Suprapubic skin (tissue), 3 donors: ENCODE data around the gene FGF3.

Experiments
- CTCF ChIP-seq, 2 donors: fragments of 200-600 bp in 1 of 2; fragments of 450-650 bp in 1 of 2; sonication (generic) in 1 of 2; IDR thresholded peaks; one replicate each; pipeline ENCODE4 v1.5.1; 2016 to 2019; ENCODE audit warnings: antibody characterized with exemption in 2 of 2, mild to moderate bottlenecking in 1 of 2, moderate library complexity in 1 of 2
- POLR2AphosphoS5 ChIP-seq, 3 donors: sonication (generic); formaldehyde crosslinking; IDR thresholded peaks; one replicate each; pipeline ENCODE4 v1.6.1; 2017; ENCODE audit warnings: antibody characterized with exemption in 3 of 3

- TF ChIP-seq CTCF (IDR thresholded peaks at IDR 0.05) (no peak), POLR2AphosphoS5 (IDR thresholded peaks at IDR 0.05) (no peak)
Observed at GRCh38 chr11:69863544-69864200, 44.5 kb upstream of the FGF3 start.
